GM19452 (cell line): ENCODE data around the gene SLC35G2.
"Not testable (repeated sequence)": the region's sequence is repeated elsewhere in the genome, so short reads cannot be mapped to it uniquely, and the experiment has no call there.

ENCODE experiments used
- ATAC-seq: cut with Tn5 transposase; IDR thresholded peaks from one replicate; pipeline ENCODE4 v1.9.1; 2021; ENCODE audit not compliant: unreplicated experiment

Gene SLC35G2

GRCh38 chr3:136885357-136886213 lies 66.7 kb downstream of the SLC35G2 start:
- ATAC-seq: peak; percentile 53

DNA sequence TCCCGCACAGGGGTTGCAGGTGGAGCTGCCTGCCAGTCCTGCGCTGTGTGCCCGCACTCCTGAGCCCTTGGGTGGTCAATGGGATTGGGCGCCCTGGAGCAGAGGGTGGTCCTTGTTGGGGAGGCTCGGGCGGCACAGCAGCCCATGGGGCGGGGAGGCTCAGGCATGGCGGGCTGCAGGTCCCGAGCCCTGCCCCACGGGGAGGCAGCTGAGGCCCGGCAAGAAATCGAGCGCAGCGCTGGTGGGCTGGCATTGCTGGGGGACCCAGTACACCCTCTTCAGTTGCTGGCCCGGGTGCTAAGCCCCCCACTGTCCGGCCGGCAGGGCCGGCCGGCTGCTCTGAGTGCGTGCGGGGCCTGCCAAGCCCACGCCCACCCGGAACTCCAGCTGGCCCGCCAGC lies 71.0 kb downstream of the SLC35G2 start:
- no peak for ATAC-seq

- no peak for ATAC-seq
These were observed 73.3 kb downstream of the SLC35G2 start for GRCh38 chr3:136891934-136892855.

DNA sequence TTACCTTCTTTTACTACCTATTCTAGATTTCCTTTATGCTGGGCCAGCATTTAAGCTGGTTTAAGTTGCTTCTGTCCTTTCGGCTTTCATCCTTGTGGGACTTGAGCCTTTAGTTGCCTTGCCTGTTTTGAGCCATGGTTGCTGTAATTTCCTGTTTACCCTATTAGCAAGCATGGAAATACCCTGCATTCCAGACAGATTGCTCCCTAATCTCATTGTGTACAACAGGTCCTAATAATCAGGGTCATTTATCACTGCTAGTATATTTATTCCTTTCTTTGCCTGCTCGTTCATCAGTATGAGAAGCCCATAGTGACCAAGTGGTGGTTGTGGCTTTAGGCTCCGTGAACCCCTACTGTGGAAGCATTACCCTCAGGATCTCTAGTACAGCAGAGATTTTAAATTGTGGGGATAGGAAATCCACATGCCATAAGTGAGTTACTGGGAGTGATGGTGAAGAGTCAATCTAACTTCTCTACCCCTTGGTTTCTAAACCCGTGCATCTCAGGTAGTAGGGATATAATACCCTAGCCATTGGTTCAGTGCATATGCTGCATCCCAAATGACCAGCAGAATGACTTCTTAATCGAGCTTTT lies 75.0 kb downstream of the SLC35G2 start:
- no peak for ATAC-seq

DNA sequence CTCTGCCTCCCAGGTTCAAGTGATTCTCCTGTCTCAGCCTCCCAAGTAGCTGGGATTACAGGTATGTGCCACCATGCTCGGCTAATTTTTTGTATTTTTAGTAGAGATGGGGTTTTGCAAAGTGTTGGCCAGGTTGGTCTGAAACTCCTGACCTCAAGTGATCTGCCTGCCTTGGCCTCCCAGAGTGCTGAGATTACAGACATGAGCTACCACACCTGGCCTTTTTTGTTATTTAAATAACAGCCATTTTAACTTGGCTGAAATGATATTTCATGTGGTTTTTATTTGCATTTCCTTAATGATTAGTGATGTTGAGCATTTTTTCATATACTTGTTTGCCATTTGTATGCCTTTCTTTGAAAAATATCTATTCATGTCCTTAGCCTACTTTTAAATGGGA lies 78.2 kb downstream of the SLC35G2 start:
- not testable (repeated sequence) for ATAC-seq

DNA sequence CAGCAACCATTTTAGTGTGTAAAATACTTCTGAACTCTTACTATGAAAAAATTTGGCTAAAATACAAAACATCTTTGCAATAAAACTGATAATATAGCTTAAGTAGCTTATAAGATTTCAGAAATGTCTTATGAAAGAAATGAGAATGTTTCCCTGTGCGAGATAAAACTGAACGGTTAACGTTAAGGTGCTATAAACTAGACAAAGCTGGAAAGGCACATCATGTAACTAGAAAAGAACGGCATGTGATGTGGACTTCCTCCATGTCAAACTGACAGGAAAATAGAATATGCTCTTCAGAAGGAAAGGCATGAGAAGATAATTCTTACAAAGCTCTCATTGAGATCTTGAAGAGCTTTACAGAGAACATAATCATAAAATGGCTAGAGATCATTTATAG lies 79.6 kb downstream of the SLC35G2 start:
- no peak for ATAC-seq

DNA sequence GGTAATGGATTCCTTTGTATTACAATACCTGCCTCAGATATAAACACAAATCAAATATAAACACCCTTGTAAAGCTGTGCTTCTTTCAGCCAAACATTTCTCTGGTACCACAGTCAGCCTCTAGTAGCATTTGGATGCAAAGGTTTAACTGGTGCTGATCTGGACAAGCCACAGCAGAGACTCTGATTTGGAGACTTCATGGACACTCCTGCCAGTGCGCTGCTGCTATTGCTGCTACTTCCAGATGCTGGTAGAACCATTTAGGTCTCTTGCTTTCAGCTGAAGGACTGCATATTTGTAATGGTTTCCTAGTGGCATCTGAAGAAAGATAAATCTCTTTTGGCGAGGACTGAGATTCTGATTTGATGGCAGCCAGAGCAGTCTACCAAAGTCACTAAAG lies 80.0 kb downstream of the SLC35G2 start:
- no peak for ATAC-seq

DNA sequence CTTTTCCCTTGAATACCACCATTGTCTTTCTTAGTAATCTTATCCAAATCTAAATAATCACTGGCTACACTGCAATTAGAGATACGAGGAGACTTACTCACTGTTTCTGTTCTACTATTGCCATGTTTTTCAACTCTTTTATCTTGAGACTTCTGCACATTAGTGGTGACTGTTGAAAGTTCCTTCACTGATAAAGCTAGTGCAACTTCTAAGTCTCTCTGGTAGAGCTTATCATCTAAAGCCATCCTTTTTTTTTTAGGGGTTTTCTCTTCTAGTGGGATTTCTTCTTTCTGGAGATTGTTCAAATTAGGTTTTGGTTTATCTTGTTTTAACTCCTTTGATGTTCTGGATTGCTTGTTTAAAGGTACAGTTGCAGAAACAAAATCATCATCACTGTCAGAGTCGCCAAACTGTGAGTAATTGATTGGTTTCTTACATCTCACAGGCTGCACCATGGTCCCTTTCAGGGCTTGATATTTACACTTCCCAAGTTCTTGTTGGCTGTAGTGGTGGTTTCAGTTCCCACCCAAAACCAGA lies 80.8 kb downstream of the SLC35G2 start:
- no peak for ATAC-seq

GRCh38 chr3:136900694-136901093 lies 81.8 kb downstream of the SLC35G2 start:
- not testable (repeated sequence) for ATAC-seq

GRCh38 chr3:136901391-136901790 lies 82.5 kb downstream of the SLC35G2 start:
- ATAC-seq: no peak

GRCh38 chr3:136902530-136902929 lies 83.6 kb downstream of the SLC35G2 start:
- not testable (repeated sequence) for ATAC-seq

DNA sequence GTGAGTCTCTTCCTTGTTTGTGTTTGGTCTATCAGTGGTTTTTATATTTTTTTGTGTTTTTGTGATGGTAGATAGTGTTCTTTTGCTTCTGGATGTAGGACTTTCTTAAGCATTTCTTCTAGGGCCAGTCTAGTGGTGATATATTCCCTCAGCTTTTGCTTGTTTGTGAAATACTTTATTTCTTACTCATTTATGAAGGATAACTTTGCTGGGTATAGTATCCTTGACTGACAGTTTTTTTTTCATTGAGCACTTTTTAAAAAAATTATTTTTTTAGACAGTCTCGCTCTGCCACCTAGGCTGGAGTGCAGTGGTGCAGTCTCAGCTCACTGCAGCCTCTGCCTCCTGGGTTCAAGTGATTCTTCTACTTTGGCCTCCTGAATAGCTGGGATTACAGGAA lies 85.0 kb downstream of the SLC35G2 start:
- ATAC-seq: no peak

DNA sequence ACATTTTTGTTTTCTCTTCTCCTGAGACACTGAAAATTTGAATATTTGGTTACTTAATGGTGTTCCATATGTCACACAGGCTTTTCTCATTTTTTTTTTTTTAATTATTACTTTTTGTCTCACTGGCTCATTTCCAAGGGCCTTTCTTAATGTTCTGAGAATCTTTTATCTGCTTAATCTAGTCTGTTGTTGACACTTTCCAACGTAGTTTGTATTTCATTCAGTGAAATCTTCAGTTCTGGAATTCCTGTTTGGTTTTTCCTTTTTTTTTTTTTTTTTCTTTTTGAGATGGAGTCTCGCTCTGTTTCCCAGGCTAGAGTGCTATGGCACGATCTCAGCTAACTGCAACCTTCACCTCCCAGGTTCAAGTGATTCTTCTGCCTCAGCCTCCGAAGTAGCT lies 85.8 kb downstream of the SLC35G2 start:
- no peak for ATAC-seq
